Adipocyte (in vitro differentiated cells): ENCODE data around the gene PARVB.

Experiments used
- DNase-seq: peaks from one replicate; pipeline ENCODE4 v3.0.0-alpha.2; 2015; ENCODE audit warnings: low read depth
- H3K27me3 ChIP-seq: replicated peaks from 2 replicates; pipeline ENCODE4 v1.7.0; 2013; ENCODE audit warnings: mild to moderate bottlenecking, low read length, moderate library complexity; ENCODE audit not compliant: control insufficient read depth, insufficient read depth
- H3K36me3 ChIP-seq: 2 replicates; pipeline ENCODE4 v1.7.0; 2013; ENCODE audit warnings: low read length, mild to moderate bottlenecking, moderate library complexity; ENCODE audit not compliant: control insufficient read depth, insufficient read depth, severe bottlenecking
- H3K4me1 ChIP-seq: 2 replicates; pipeline ENCODE4 v1.7.0; 2013; ENCODE audit warnings: mild to moderate bottlenecking, low read length, moderate library complexity; ENCODE audit not compliant: control insufficient read depth, insufficient read depth
- H3K4me3 ChIP-seq: 2 replicates; pipeline ENCODE4 v1.7.0; 2013; ENCODE audit warnings: mild to moderate bottlenecking, low read length, moderate library complexity
- H3K9ac ChIP-seq: 2 replicates; pipeline ENCODE4 v1.7.0; 2013; ENCODE audit warnings: mild to moderate bottlenecking, low read length, moderate library complexity
- H3K9me3 ChIP-seq: 2 replicates; pipeline ENCODE4 v1.7.0; 2013; ENCODE audit warnings: mild to moderate bottlenecking, low read length, moderate library complexity; ENCODE audit not compliant: control insufficient read depth

PARVB gene

GRCh38 chr22:44181033-44181911 lies 157.2 kb downstream of the PARVB start:
- Histone ChIP-seq H3K9ac (no peak overlapping the region), H3K36me3 (no peaks in the 10 kb centered on the region), H3K9me3 (peaks cover 5% of the 10 kb centered on the region), H3K4me3 (no peak overlapping the region), H3K4me1 (no peaks in the 10 kb centered on the region), H3K27me3 (peaks cover 39% of the 10 kb centered on the region)
- DNase-seq, result no peak

- Histone ChIP-seq H3K36me3 (no peaks in the 10 kb centered on the region), H3K27me3 (peaks cover 41% of the 10 kb centered on the region), H3K9me3 (peaks cover 5% of the 10 kb centered on the region), H3K4me1 (no peaks in the 10 kb centered on the region), H3K9ac (no peak overlapping the region), H3K4me3 (no peak overlapping the region)
- DNase-seq, result no peak
Measured at GRCh38 chr22:44181912-44182587, 157.9 kb downstream of the PARVB start.

GRCh38 chr22:44182588-44183286 lies 158.6 kb downstream of the PARVB start:
- peaks cover 44% of the 10 kb centered on the region for H3K27me3 ChIP-seq
- no peak overlapping the region for H3K9ac ChIP-seq
- DNase-seq, result no peak
- peaks cover 5% of the 10 kb centered on the region for H3K9me3 ChIP-seq
- no peaks in the 10 kb centered on the region for H3K4me1 ChIP-seq
- no peaks in the 10 kb centered on the region for H3K36me3 ChIP-seq
- no peak overlapping the region for H3K4me3 ChIP-seq

GRCh38 chr22:44183287-44183588 lies 159.1 kb downstream of the PARVB start:
- no peak for DNase-seq
- Histone ChIP-seq H3K9ac (no peak overlapping the region), H3K4me1 (no peaks in the 10 kb centered on the region), H3K27me3 (peaks cover 45% of the 10 kb centered on the region), H3K36me3 (no peaks in the 10 kb centered on the region), H3K9me3 (peaks cover 5% of the 10 kb centered on the region), H3K4me3 (no peak overlapping the region)

GRCh38 chr22:44184006-44184405 lies 159.9 kb downstream of the PARVB start:
- H3K27me3 ChIP-seq, result peaks cover 52% of the 10 kb centered on the region
- no peak overlapping the region for H3K9ac ChIP-seq
- DNase-seq, result no peak
- no peaks in the 10 kb centered on the region for H3K36me3 ChIP-seq
- H3K4me3 ChIP-seq, result no peak overlapping the region
- no peaks in the 10 kb centered on the region for H3K9me3 ChIP-seq
- no peaks in the 10 kb centered on the region for H3K4me1 ChIP-seq

GRCh38 chr22:44185237-44186120 lies 161.4 kb downstream of the PARVB start:
- H3K4me1 ChIP-seq, result no peaks in the 10 kb centered on the region
- peaks cover 48% of the 10 kb centered on the region for H3K27me3 ChIP-seq
- no peak overlapping the region for H3K4me3 ChIP-seq
- no peak overlapping the region for H3K9ac ChIP-seq
- DNase-seq, result no peak
- no peaks in the 10 kb centered on the region for H3K36me3 ChIP-seq
- no peaks in the 10 kb centered on the region for H3K9me3 ChIP-seq

- no peak for DNase-seq
- no peaks in the 10 kb centered on the region for H3K36me3 ChIP-seq
- no peak overlapping the region for H3K9ac ChIP-seq
- no peaks in the 10 kb centered on the region for H3K9me3 ChIP-seq
- H3K4me1 ChIP-seq, result no peaks in the 10 kb centered on the region
- peaks cover 43% of the 10 kb centered on the region for H3K27me3 ChIP-seq
- H3K4me3 ChIP-seq, result no peak overlapping the region
Measured at GRCh38 chr22:44186121-44186510, 162.0 kb downstream of the PARVB start.

GRCh38 chr22:44186737-44187136 lies 162.6 kb downstream of the PARVB start:
- H3K9ac ChIP-seq, result no peak overlapping the region
- peaks cover 39% of the 10 kb centered on the region for H3K27me3 ChIP-seq
- H3K4me1 ChIP-seq, result no peaks in the 10 kb centered on the region
- H3K9me3 ChIP-seq, result no peaks in the 10 kb centered on the region
- no peak overlapping the region for H3K4me3 ChIP-seq
- DNase-seq, result no peak
- H3K36me3 ChIP-seq, result no peaks in the 10 kb centered on the region

GRCh38 chr22:44187652-44188230 lies 163.6 kb downstream of the PARVB start:
- no peak for DNase-seq
- Histone ChIP-seq H3K27me3 (peaks cover 30% of the 10 kb centered on the region), H3K4me1 (no peaks in the 10 kb centered on the region), H3K4me3 (no peak overlapping the region), H3K9me3 (no peaks in the 10 kb centered on the region), H3K36me3 (no peaks in the 10 kb centered on the region), H3K9ac (no peak overlapping the region)

- H3K4me3 ChIP-seq, result no peak overlapping the region
- no peak for DNase-seq
- no peaks in the 10 kb centered on the region for H3K36me3 ChIP-seq
- H3K9ac ChIP-seq, result no peak overlapping the region
- H3K27me3 ChIP-seq, result peaks cover 31% of the 10 kb centered on the region
- peaks cover 2% of the 10 kb centered on the region for H3K4me1 ChIP-seq
- H3K9me3 ChIP-seq, result no peaks in the 10 kb centered on the region
Measured at GRCh38 chr22:44188316-44188715, 164.2 kb downstream of the PARVB start.
